Measurements from ENCODE around the gene KCTD8.

The KCTD8 gene

GRCh38 chr4:44421330-44422065 lies 27.1 kb downstream of the KCTD8 start:
- DNase-seq (no peak), ATAC-seq (no peak)
- no peak overlapping the region for H3K4me3 Mint-ChIP-seq
- H3K9me3 Mint-ChIP-seq, result peaks cover 0 to 1% of the 10 kb centered on the region in 2 donors
- H3K27me3 Mint-ChIP-seq, result no peaks in the 10 kb centered on the region
- no peaks in the 10 kb centered on the region for H3K4me1 Mint-ChIP-seq
- no peak overlapping the region for H3K27ac Mint-ChIP-seq

DNA sequence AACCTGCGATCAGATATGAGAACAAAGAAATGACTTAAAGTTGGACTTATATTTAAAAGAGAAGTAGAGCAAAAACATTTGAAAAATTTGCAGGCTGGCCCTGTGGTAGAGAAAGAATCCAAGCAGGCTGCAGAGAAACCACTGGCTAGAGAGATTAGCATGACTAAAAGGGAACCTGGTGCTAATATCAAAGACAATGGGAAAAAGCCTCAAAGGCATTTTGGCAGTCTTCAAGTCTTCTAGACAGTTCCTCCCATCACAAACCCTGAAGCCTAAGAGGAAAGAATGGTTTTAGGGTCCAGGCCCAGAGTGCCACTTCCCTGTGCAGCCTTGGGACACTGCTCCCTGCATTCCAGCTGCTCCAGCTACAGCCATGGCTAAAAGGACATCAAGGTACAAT lies 33.4 kb downstream of the KCTD8 start:
- ATAC-seq (no peak), DNase-seq (no peak)
- H3K27me3 Mint-ChIP-seq, result no peaks in the 10 kb centered on the region
- peaks cover 6 to 14% of the 10 kb centered on the region in 2 donors for H3K9me3 Mint-ChIP-seq
- H3K27ac Mint-ChIP-seq, result no peak overlapping the region
- H3K4me1 Mint-ChIP-seq, result no peaks in the 10 kb centered on the region
- no peak overlapping the region for H3K4me3 Mint-ChIP-seq

DNA sequence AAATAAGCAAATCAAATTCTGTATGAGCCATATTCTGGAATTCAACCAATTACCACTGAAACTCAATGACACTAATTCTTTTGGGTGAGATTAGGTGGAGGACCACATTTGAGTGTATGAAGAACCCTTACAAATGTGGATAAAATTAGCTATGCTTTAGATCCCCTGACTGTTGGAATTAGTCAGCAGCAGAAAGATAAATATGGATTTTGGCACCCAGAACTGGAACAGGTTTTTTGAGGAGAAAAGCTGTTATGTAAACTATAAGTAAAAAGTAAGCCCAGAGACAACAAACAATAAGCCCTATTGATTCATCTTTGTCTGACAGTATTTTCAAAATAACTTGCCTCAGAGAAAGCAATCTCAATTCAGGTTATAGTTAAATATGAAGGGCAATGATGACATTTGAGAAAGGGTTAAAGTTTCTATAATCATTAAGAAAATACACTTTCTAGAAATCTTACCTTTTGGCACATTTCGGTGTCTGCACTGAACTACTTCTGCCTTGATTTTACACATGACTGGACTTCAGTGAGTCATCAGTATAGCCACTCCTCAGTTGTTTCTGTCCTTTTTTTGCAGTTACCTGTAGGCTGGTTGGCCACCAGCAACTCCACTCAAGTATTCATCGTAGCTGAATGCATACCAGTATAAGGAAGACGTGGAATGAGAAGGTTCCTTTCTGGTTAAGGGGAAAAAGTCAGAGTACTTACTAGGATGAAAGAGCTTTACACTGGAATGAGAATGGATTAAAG lies 80.0 kb downstream of the KCTD8 start:
- no peak for ATAC-seq
- H3K4me3 Mint-ChIP-seq, result no peak overlapping the region

GRCh38 chr4:44354172-44354571 lies 94.4 kb downstream of the KCTD8 start:
- no peaks in the 10 kb centered on the region for H3K4me1 Mint-ChIP-seq
- no peak for DNase-seq
- H3K27me3 Mint-ChIP-seq, result no peaks in the 10 kb centered on the region
- H3K4me3 Mint-ChIP-seq, result no peak overlapping the region
- H3K27ac Mint-ChIP-seq, result no peak overlapping the region
- no peak for ATAC-seq
- no peaks in the 10 kb centered on the region for H3K9me3 Mint-ChIP-seq

More for the DNA sequence above, 80.0 kb downstream of the KCTD8 start:
- Mint-ChIP-seq H3K27ac (no peak overlapping the region), H3K4me1 (no peaks in the 10 kb centered on the region), H3K9me3 (peaks cover 5 to 11% of the 10 kb centered on the region in 2 donors), H3K27me3 (no peaks in the 10 kb centered on the region)
- DNase-seq, result no peak

- no peaks in the 10 kb centered on the region for H3K9me3 Mint-ChIP-seq
- no peaks in the 10 kb centered on the region for H3K4me1 Mint-ChIP-seq
- no peak overlapping the region for H3K4me3 Mint-ChIP-seq
- no peak overlapping the region for H3K27ac Mint-ChIP-seq
- H3K27me3 Mint-ChIP-seq, result no peaks in the 10 kb centered on the region
- ATAC-seq, result no peak
- DNase-seq, result no peak
These were observed 97.5 kb downstream of the KCTD8 start for GRCh38 chr4:44351069-44351468.

DNA sequence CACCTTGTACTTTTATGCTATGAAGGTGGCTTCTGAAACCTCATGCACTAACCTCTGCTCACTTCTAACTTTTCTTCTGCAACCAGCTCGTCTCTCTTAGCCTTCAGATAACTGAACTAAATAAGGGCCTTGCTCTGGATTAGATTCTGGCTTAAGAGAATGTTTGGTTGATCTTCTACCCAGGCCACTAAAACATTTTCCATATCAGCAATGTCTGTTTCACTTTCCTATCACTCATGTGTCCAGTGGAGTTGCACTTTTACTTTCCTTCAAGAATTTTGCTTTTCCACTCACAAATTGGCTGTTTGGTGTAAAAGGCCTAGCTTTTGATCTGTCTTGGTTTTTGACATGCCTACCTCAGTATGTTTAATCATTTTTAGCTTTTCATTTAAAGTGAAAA lies 105.8 kb downstream of the KCTD8 start:
- H3K27ac Mint-ChIP-seq, result no peak overlapping the region
- H3K27me3 Mint-ChIP-seq, result no peaks in the 10 kb centered on the region
- peaks cover 6 to 7% of the 10 kb centered on the region in 2 donors for H3K9me3 Mint-ChIP-seq
- DNase-seq (no peak), ATAC-seq (no peak)
- no peaks in the 10 kb centered on the region for H3K4me1 Mint-ChIP-seq
- no peak overlapping the region for H3K4me3 Mint-ChIP-seq

DNA sequence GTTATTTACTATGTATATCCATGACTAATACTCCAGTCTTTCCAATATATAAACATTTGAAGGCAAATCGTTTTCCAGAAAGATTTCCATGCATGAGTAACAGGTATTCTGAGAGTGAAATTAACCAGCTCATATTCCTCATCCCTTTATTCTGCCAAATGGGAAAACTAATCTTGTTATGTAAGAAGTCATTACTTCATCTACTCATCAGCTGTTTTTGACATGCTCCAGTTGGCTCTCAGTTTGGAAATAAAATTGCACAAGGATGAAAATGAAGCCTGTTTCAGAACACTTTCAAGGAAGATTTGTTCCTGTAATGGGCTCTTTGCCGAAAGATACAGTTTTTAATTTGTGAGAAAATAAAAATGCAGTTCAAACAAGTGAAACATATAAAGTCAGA lies 121.9 kb downstream of the KCTD8 start:
- Mint-ChIP-seq H3K4me1 (no peaks in the 10 kb centered on the region), H3K4me3 (no peak overlapping the region), H3K9me3 (no peaks in the 10 kb centered on the region), H3K27me3 (no peaks in the 10 kb centered on the region), H3K27ac (no peak overlapping the region)
- ATAC-seq, result no peak
- no peak for DNase-seq

DNA sequence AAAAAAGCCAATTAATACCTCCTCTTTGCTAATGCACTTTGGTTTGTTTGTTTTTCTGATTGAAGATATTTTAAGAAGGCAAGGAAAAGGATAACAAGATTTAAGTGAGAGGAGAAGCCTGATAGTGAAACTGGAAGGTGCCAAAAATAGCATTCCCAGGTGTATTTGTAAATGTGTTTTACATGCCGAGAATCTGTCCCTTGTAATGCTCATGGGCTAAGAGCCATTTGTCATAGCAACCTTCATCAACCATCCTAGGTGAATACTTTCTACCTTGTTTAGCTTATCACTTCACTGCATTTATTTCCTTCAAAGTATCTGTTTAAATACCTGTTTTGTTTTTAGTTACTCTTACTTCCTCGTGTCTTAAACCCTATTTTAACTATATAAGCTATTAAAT lies 127.8 kb downstream of the KCTD8 start:
- no peaks in the 10 kb centered on the region for H3K4me1 Mint-ChIP-seq
- H3K9me3 Mint-ChIP-seq, result peaks cover 6 to 15% of the 10 kb centered on the region in 2 donors
- no peak overlapping the region for H3K4me3 Mint-ChIP-seq
- no peaks in the 10 kb centered on the region for H3K27me3 Mint-ChIP-seq
- no peak for ATAC-seq
- DNase-seq, result no peak
- H3K27ac Mint-ChIP-seq, result no peak overlapping the region

- no peaks in the 10 kb centered on the region for H3K27me3 Mint-ChIP-seq
- peaks cover 6 to 15% of the 10 kb centered on the region in 2 donors for H3K9me3 Mint-ChIP-seq
- H3K4me1 Mint-ChIP-seq, result no peaks in the 10 kb centered on the region
- H3K27ac Mint-ChIP-seq, result no peak overlapping the region
- DNase-seq (no peak), ATAC-seq (no peak)
- no peak overlapping the region for H3K4me3 Mint-ChIP-seq
These were observed 129.5 kb downstream of the KCTD8 start for GRCh38 chr4:44319129-44319528.

- Mint-ChIP-seq H3K27ac (no peak overlapping the region), H3K9me3 (peaks cover 5 to 7% of the 10 kb centered on the region in 2 donors), H3K4me1 (no peaks in the 10 kb centered on the region), H3K27me3 (no peaks in the 10 kb centered on the region), H3K4me3 (no peak overlapping the region)
- no peak for DNase-seq
- ATAC-seq, result no peak
These were observed 134.9 kb downstream of the KCTD8 start for GRCh38 chr4:44313702-44314101.

DNA sequence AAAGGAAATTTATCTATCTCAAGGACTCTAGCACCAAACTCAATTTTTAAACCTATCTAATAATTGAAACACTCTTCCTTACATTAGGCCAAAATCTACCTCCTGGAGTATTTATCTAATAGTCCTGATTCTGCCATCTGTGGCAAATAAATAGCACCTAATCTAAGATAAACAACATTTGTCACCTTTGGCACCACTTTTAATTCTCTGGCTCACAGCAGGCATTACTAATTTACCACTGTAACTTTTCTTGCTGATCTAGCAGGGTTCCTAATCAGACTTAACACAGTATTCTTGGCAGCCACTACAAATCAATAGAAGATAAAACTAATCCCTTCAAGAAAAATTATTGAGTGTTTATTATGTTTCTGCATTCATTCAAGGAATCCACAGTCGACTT lies 161.1 kb downstream of the KCTD8 start:
- H3K27ac Mint-ChIP-seq, result no peak overlapping the region
- peaks cover 7 to 8% of the 10 kb centered on the region in 2 donors for H3K9me3 Mint-ChIP-seq
- no peaks in the 10 kb centered on the region for H3K27me3 Mint-ChIP-seq
- no peaks in the 10 kb centered on the region for H3K4me1 Mint-ChIP-seq
- H3K4me3 Mint-ChIP-seq, result no peak overlapping the region
- no peak for ATAC-seq
- no peak for DNase-seq

- Mint-ChIP-seq H3K27ac (no peak overlapping the region), H3K27me3 (no peaks in the 10 kb centered on the region), H3K4me3 (no peak overlapping the region), H3K9me3 (peaks cover 0 to 6% of the 10 kb centered on the region in 2 donors), H3K4me1 (no peaks in the 10 kb centered on the region)
- no peak for DNase-seq
- no peak for ATAC-seq
These were observed 169.1 kb downstream of the KCTD8 start for GRCh38 chr4:44279469-44279868.

- DNase-seq (no peak), ATAC-seq (no peak)
- Mint-ChIP-seq H3K4me3 (no peak overlapping the region), H3K27ac (no peak overlapping the region), H3K4me1 (no peaks in the 10 kb centered on the region), H3K9me3 (peaks cover 0 to 6% of the 10 kb centered on the region in 2 donors), H3K27me3 (no peaks in the 10 kb centered on the region)
These were observed 169.5 kb downstream of the KCTD8 start for GRCh38 chr4:44279066-44279465.

DNA sequence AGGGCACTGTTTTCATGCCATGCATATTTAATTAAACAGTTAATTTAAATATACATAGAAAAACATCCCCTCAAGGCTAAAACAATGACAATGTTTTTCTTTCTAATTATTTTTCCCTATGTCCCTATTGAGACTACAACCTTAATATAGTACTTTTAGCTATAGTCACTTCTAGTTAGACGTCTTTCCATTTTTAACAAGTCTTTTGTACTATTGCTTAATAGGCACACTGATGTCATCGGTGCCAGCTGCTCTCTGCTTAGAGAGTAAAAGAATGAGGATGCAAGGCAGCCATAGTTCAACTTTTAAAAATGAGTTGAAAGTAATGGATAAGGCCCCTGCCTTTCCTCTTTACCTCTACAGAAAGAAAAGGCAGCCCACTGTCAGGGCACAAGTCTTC lies 191.1 kb downstream of the KCTD8 start:
- no peak for ATAC-seq
- no peak for DNase-seq
- no peaks in the 10 kb centered on the region for H3K4me1 Mint-ChIP-seq
- H3K4me3 Mint-ChIP-seq, result no peak overlapping the region
- peaks cover 7 to 20% of the 10 kb centered on the region in 2 donors for H3K9me3 Mint-ChIP-seq
- no peak overlapping the region for H3K27ac Mint-ChIP-seq
- H3K27me3 Mint-ChIP-seq, result no peaks in the 10 kb centered on the region

DNA sequence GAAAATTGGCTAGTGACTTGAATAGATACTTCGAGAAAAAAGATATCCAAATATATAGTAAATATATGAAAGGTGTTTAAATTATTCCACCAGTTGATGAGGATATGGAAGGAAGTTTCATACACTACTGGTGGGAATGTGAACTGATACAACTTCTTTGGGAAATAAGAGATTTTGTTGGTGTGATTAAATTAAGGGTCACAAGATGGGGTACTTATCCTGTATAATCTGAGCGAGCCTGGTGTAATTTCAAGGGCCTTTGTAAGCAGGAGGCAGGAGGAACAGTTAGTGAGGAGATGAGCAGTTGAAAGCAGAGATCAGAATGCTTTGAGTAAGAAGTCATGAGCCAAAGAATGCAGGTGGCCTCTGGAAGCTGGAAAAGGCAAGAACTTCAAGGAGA lies 192.2 kb downstream of the KCTD8 start:
- Mint-ChIP-seq H3K9me3 (peaks cover 7 to 13% of the 10 kb centered on the region in 2 donors), H3K4me1 (no peaks in the 10 kb centered on the region), H3K27me3 (no peaks in the 10 kb centered on the region), H3K4me3 (no peak overlapping the region), H3K27ac (no peak overlapping the region)
- DNase-seq, result no peak
- ATAC-seq, result no peak

DNA sequence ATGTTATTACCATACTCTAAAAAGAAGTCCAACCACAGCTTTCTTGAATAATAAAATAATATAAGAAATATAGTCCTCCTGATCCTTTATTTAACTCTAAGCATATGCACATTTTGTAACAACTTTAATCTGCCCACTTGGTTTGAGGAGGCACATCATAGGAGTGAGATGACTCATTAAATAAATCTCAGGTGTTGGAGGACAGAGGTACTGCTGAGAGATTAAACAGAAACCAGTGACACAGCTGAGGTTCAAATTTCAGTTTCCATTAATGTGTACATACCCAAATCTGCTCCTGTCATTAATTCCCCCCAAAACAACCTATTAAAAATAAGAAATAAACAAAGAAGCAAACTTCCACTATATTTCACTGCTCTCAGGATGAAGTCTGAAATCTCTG lies 211.0 kb downstream of the KCTD8 start:
- H3K4me3 Mint-ChIP-seq, result no peak overlapping the region
- no peak for ATAC-seq
- DNase-seq, result no peak
- no peaks in the 10 kb centered on the region for H3K27me3 Mint-ChIP-seq
- no peak overlapping the region for H3K27ac Mint-ChIP-seq
- peaks cover 0 to 14% of the 10 kb centered on the region in 2 donors for H3K9me3 Mint-ChIP-seq
- H3K4me1 Mint-ChIP-seq, result no peaks in the 10 kb centered on the region

Measured in stimulated activated naive CD8-positive, alpha-beta T cell treated with anti-CD3 and anti-CD28 coated beads, Interleukin-15, amount 100 ng/mL, for 72 hours (primary cell).